Keratinocyte (primary cell): ENCODE results near the gene MAST1. TPM values are rescaled to one million over a fixed set of nuclear protein-coding genes. Genes with fewer than 3 reads are reported as not detected.

ENCODE experiments used
- DNase-seq: peaks from one replicate; pipeline ENCODE4 v3.0.0-alpha.2; 2011; ENCODE audit warnings: low read depth, missing footprints, low spot score
- FAIRE-seq: peaks from 2 replicates; lab custom pipeline; 2011; peaks lifted over from hg19 to GRCh38; lab: Jason Lieb, UNC
- H2AFZ ChIP-seq: 2 replicates; pipeline ENCODE4 v1.6.0; 2012; ENCODE audit warnings: low read length, control low read depth, inconsistent platforms; ENCODE audit not compliant: control insufficient read depth
- H3K27ac ChIP-seq: 2 replicates; pipeline ENCODE4 v1.5.1; 2011; ENCODE audit warnings: low read length; ENCODE audit not compliant: control insufficient read depth, insufficient read depth
- H3K27me3 ChIP-seq: 3 replicates; pipeline ENCODE4 v1.6.0; 2011; ENCODE audit warnings: low read length; ENCODE audit not compliant: control insufficient read depth, insufficient read depth; ENCODE audit errors: extremely low read depth
- H3K36me3 ChIP-seq, 2 experiments: 2 replicates in 1 of 2; 3 replicates in 1 of 2; pipeline ENCODE4 v1.5.1; 2011; ENCODE audit warnings: low read length in 2 of 2, mild to moderate bottlenecking in 1 of 2; ENCODE audit not compliant: control insufficient read depth in 2 of 2, insufficient read depth in 2 of 2; ENCODE audit errors: extremely low read depth in 1 of 2
- H3K4me1 ChIP-seq: 3 replicates; pipeline ENCODE4 v1.5.1; 2011; ENCODE audit warnings: low read length; ENCODE audit not compliant: control insufficient read depth, insufficient read depth; ENCODE audit errors: extremely low read depth
- H3K4me2 ChIP-seq: 3 replicates; pipeline ENCODE4 v1.6.0; 2011; ENCODE audit warnings: low read depth, low read length; ENCODE audit not compliant: control insufficient read depth, insufficient read depth; ENCODE audit errors: extremely low read depth
- H3K4me3 ChIP-seq, 3 experiments: fragments of 200-600 bp in 1 of 3; sonication (generic) in 1 of 3; 2 replicates in 2 of 3; 3 replicates in 1 of 3; pipeline ENCODE4 v1.5.1; 2011 to 2016; ENCODE audit warnings: low read length in 3 of 3, mild to moderate bottlenecking in 3 of 3, control low read depth in 2 of 3, inconsistent platforms in 1 of 3, low read depth in 1 of 3, mixed read lengths in 1 of 3, mixed run types in 1 of 3, moderate library complexity in 1 of 3; ENCODE audit not compliant: control insufficient read depth in 2 of 3, insufficient read depth in 2 of 3; ENCODE audit errors: extremely low read depth in 1 of 3
- H3K79me2 ChIP-seq: 2 replicates; pipeline ENCODE4 v1.6.0; 2012; ENCODE audit warnings: low read length; ENCODE audit not compliant: control insufficient read depth, insufficient read depth
- H3K9ac ChIP-seq: 3 replicates; pipeline ENCODE4 v1.6.0; 2011; ENCODE audit warnings: low read length; ENCODE audit not compliant: control insufficient read depth, insufficient read depth; ENCODE audit errors: extremely low read depth
- H3K9me1 ChIP-seq: 3 replicates; pipeline ENCODE4 v1.6.0; 2011; ENCODE audit warnings: low read length; ENCODE audit not compliant: control insufficient read depth, insufficient read depth; ENCODE audit errors: extremely low read depth
- H3K9me3 ChIP-seq: 2 replicates; pipeline ENCODE4 v1.5.1; 2012; ENCODE audit warnings: low read depth, low read length; ENCODE audit not compliant: control insufficient read depth
- H4K20me1 ChIP-seq: 3 replicates; pipeline ENCODE4 v1.6.0; 2011; ENCODE audit warnings: low read length; ENCODE audit not compliant: control insufficient read depth, insufficient read depth; ENCODE audit errors: extremely low read depth
- EZH2 ChIP-seq: IDR thresholded peaks from one replicate; pipeline ENCODE4 v1.6.1; 2012; ENCODE audit warnings: inconsistent platforms, mild to moderate bottlenecking, low read length, moderate library complexity
- dilution Hi-C: fragments of 300-500 bp; cut with MboI; formaldehyde crosslinking; loops from one replicate; pipeline ENCODE4 v1.7.0; 2020; ENCODE audit warnings: low sequenced_read_pairs; ENCODE audit not compliant: extremely low pct_ligation_motif_present
- polyA plus RNA-seq, 5 experiments: library from polyadenylated mRNA; depleted of rRNA in 3 of 5; stranded (reverse) in 3 of 5; stranded (forward) in 1 of 5; unstranded in 1 of 5; fragments of >200 nt; gene quantifications; 1 replicate in 1 of 5; 2 replicates in 3 of 5; 3 replicates in 1 of 5; pipeline versions ENCODE4 v1.2.1 to v1.2.3, GENCODE V29; 2011 to 2012; ENCODE audit warnings: missing spikeins in 2 of 5, low read depth in 1 of 5, low replicate concordance in 1 of 5
- TF ChIP-seq, protein P1 (sequence below), 3 experiments: IDR thresholded peaks in 1 of 3; conservative IDR thresholded peaks in 1 of 3; optimal IDR thresholded peaks in 1 of 3; 2 replicates in 2 of 3; 3 replicates in 1 of 3; pipeline versions ENCODE3 to v1.5.1; 2011; ENCODE audit warnings: low read length in 3 of 3, mild to moderate bottlenecking in 3 of 3, moderate library complexity in 2 of 3, control low read depth in 1 of 3, inconsistent platforms in 1 of 3; ENCODE audit not compliant: insufficient read depth in 2 of 3; ENCODE audit errors: extremely low read depth in 1 of 3

MAST1 gene
- polyA plus RNA-seq, 1 donor (not counting 4 experiments of a cell fraction or from before 2014, with no cell fraction given), result 0.13 TPM

GRCh38 chr19:12893582-12893981 lies 55.3 kb downstream of the MAST1 start:
- no peak for DNase-seq
- peaks cover 7 to 20% of the 10 kb centered on the region in 2 experiments for H3K36me3 ChIP-seq

DNA sequence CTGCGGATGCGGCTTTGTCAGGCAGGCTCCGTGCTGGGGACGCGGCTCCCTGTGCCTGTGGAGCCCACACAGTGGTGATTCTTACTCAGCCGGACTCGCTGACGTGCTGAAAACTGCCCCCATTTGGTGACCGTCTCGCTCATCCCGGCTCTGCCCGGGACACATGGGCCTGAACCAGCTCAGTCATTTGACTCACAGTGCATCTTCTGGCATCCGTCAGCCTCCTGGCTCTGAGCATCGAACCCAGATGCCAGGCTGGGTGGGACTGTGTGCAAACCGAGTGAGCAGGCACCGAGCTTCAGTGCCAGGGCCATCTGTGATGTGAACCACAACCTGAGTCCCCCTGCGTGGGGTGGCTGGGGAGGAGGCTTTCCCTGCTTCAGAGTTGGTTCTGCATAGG lies 58.1 kb downstream of the MAST1 start:
- no peaks in the 10 kb centered on the region for H3K27me3 ChIP-seq
- H3K9me1 ChIP-seq, result no peaks in the 10 kb centered on the region
- DNase-seq (no peak), FAIRE-seq (no peak)
- dilution Hi-C loops, result no loop called here
- no peak overlapping the region for H3K27ac ChIP-seq
- TF ChIP-seq EZH2, result no peak
- TF ChIP-seq, protein P1, sequence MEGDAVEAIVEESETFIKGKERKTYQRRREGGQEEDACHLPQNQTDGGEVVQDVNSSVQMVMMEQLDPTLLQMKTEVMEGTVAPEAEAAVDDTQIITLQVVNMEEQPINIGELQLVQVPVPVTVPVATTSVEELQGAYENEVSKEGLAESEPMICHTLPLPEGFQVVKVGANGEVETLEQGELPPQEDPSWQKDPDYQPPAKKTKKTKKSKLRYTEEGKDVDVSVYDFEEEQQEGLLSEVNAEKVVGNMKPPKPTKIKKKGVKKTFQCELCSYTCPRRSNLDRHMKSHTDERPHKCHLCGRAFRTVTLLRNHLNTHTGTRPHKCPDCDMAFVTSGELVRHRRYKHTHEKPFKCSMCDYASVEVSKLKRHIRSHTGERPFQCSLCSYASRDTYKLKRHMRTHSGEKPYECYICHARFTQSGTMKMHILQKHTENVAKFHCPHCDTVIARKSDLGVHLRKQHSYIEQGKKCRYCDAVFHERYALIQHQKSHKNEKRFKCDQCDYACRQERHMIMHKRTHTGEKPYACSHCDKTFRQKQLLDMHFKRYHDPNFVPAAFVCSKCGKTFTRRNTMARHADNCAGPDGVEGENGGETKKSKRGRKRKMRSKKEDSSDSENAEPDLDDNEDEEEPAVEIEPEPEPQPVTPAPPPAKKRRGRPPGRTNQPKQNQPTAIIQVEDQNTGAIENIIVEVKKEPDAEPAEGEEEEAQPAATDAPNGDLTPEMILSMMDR (optimal IDR thresholded peaks at IDR 0.05 in 1 of 3, IDR thresholded peaks at IDR 0.05 in 1 of 3, conservative IDR thresholded peaks at IDR 0.05 in 1 of 3; ENCODE audit: extremely low read depth in 1 of 3, insufficient read depth in 2 of 3, low read length in 3 of 3), result no peak
- no peak overlapping the region for H3K4me3 ChIP-seq
- H3K4me1 ChIP-seq, result peaks cover 7% of the 10 kb centered on the region
- H3K36me3 ChIP-seq, result peaks cover 12 to 20% of the 10 kb centered on the region in 2 experiments
- H2AFZ ChIP-seq, result no peak overlapping the region
- no peaks in the 10 kb centered on the region for H3K9me3 ChIP-seq
- peaks cover 6% of the 10 kb centered on the region for H3K79me2 ChIP-seq
- H3K9ac ChIP-seq, result no peak overlapping the region
- no peaks in the 10 kb centered on the region for H4K20me1 ChIP-seq
- no peak overlapping the region for H3K4me2 ChIP-seq

More at GRCh38 chr19:12893582-12893981, 55.3 kb downstream of the MAST1 start:
- dilution Hi-C loops, result no loop called here
- no peak overlapping the region for H3K4me3 ChIP-seq
- no peak overlapping the region for H3K4me2 ChIP-seq
- H3K79me2 ChIP-seq, result peaks cover 10% of the 10 kb centered on the region
- no peak overlapping the region for H2AFZ ChIP-seq
- no peak for FAIRE-seq
- H3K9me1 ChIP-seq, result no peaks in the 10 kb centered on the region
- TF ChIP-seq, protein P1 (optimal IDR thresholded peaks at IDR 0.05 in 1 of 3, IDR thresholded peaks at IDR 0.05 in 1 of 3, conservative IDR thresholded peaks at IDR 0.05 in 1 of 3; ENCODE audit: extremely low read depth in 1 of 3, insufficient read depth in 2 of 3, low read length in 3 of 3), result no peak
- no peak for TF ChIP-seq EZH2
- H3K4me1 ChIP-seq, result peaks cover 7% of the 10 kb centered on the region
- H3K27ac ChIP-seq, result no peak overlapping the region
- no peaks in the 10 kb centered on the region for H3K9me3 ChIP-seq
- H3K9ac ChIP-seq, result no peak overlapping the region
- H4K20me1 ChIP-seq, result no peaks in the 10 kb centered on the region
- no peaks in the 10 kb centered on the region for H3K27me3 ChIP-seq
